CMK (cell line): ENCODE data around the gene FLAD1.

Source experiments
- DNase-seq: peaks from one replicate; pipeline ENCODE4 v3.0.0-alpha.2; 2010; ENCODE audit warnings: low read depth

The FLAD1 gene

GRCh38 chr1:155038602-155039307 lies 55.6 kb downstream of the FLAD1 start:
- no peak for DNase-seq

- no peak for DNase-seq
Observed at GRCh38 chr1:155039308-155039669, 56.1 kb downstream of the FLAD1 start.

GRCh38 chr1:155040358-155041093 lies 57.4 kb downstream of the FLAD1 start:
- no peak for DNase-seq
